Measurements from ENCODE around the gene CMTM4. TPM values are rescaled to one million over a fixed set of nuclear protein-coding genes. Genes with fewer than 3 reads are reported as not detected.

The CMTM4 gene
- total RNA-seq, 1 experiment from 2014 or later: 77.8 TPM

- ChIA-PET RAD21 (ENCODE audit: low non-redundant PET in 1 of 2, low total read pairs in 2 of 2, uncharacterized antibody in 2 of 2, unreplicated experiment in 2 of 2) (no interaction called here), POLR2A (no interaction called here)
- intact Hi-C loops (cut with micrococcal nuclease): no loop called here
Measured at GRCh38 chr16:66610111-66610820, 86.3 kb downstream of the CMTM4 start.

More at GRCh38 chr16:66610111-66610820, 86.3 kb downstream of the CMTM4 start:
- peaks cover 18 to 23% of the 10 kb centered on the region in 2 experiments; a peak in 3 of 4 replicates for H3K36me3 ChIP-seq (ENCODE audit: control insufficient read depth in 1 of 2, insufficient read depth in 2 of 2, low read length in 2 of 2)
- no peak overlapping the region for H3K27ac ChIP-seq (ENCODE audit: low read depth, low read length)
- no peak overlapping the region for H2AFZ ChIP-seq (ENCODE audit: low read depth, low read length, poor library complexity, severe bottlenecking)
- H3K27me3 ChIP-seq (ENCODE audit: insufficient read depth, low read length): no peaks in the 10 kb centered on the region
- DNase-seq (ENCODE audit: low read depth, low spot score) (no peak), ATAC-seq (no peak)
- BruUV-seq (replicated peaks): no TSS peak
- H3K9ac ChIP-seq (ENCODE audit: low read length): no peak overlapping the region
- peaks cover 17 to 30% of the 10 kb centered on the region in 2 experiments for H3K4me1 ChIP-seq (ENCODE audit: control insufficient read depth in 1 of 2, insufficient read depth in 2 of 2, low read length in 2 of 2)
- H3K9me3 ChIP-seq (ENCODE audit: control insufficient read depth in 1 of 2, insufficient read depth in 1 of 2, low read depth in 1 of 2, low read length in 2 of 2): no peaks in the 10 kb centered on the region
- no peaks in the 10 kb centered on the region for H3K9me2 ChIP-seq (ENCODE audit: insufficient read depth)
- peaks cover 8% of the 10 kb centered on the region; the same call in 1 of the 2 replicates for H3K79me2 ChIP-seq (ENCODE audit: insufficient read depth, low read length)
- CTCF ChIA-PET: interaction anchor here (3.2 kb wide), 1 partner anchor 9 kb away, joined by 41 read pairs; no protein-coding TSS in a partner anchor
- TF ChIP-seq EGR1 (IDR thresholded peaks at IDR 0.05; ENCODE audit: low read depth) (no peak), MAX (IDR thresholded peaks at IDR 0.05) (no peak), ZFX (IDR thresholded peaks at IDR 0.05) (no peak), EZH2phosphoT487 (IDR thresholded peaks at IDR 0.05; ENCODE audit: borderline replicate concordance) (no peak), ZBTB33 (IDR thresholded peaks at IDR 0.05; ENCODE audit: extremely low read depth, insufficient replicate concordance, low read length) (no peak), CBX3 (IDR thresholded peaks at IDR 0.05; ENCODE audit: low read depth) (no peak), CEBPB (IDR thresholded peaks at IDR 0.05; ENCODE audit: low read depth) (no peak), CTCF (IDR thresholded peaks at IDR 0.05 in 2 of 3, conservative IDR thresholded peaks at IDR 0.05 in 1 of 3; ENCODE audit: borderline replicate concordance in 1 of 3, insufficient read depth in 1 of 3, low read depth in 2 of 3, low read length in 2 of 3) (no peak), TCF7L2 (IDR thresholded peaks at IDR 0.05; ENCODE audit: borderline replicate concordance, extremely low read depth, insufficient read depth, insufficient read length) (no peak), SIN3A (IDR thresholded peaks at IDR 0.05; ENCODE audit: low read depth) (no peak), REST (IDR thresholded peaks at IDR 0.05; ENCODE audit: low read depth) (no peak), SRF (IDR thresholded peaks at IDR 0.05; ENCODE audit: low read depth) (no peak), FOSL1 (IDR thresholded peaks at IDR 0.05; ENCODE audit: low read depth) (no peak), SP1 (IDR thresholded peaks at IDR 0.05; ENCODE audit: low read depth) (no peak), YY1 (IDR thresholded peaks at IDR 0.05; ENCODE audit: extremely low read depth, insufficient replicate concordance, low read depth, low read length) (no peak), ZNF274 (IDR thresholded peaks at IDR 0.05; ENCODE audit: low read depth, low read length) (no peak), RAD21 (IDR thresholded peaks at IDR 0.05; ENCODE audit: low read depth) (no peak), JUND (IDR thresholded peaks at IDR 0.05) (no peak)
- 0 out of 2 replicates have a peak, but pooled peaks cover 4% of the 10 kb centered on the region for H4K20me1 ChIP-seq (ENCODE audit: insufficient read depth)
- H3K4me2 ChIP-seq (ENCODE audit: low read length): no peak overlapping the region
- H3K4me3 ChIP-seq (replicated peaks in 1 of 2; ENCODE audit: low read depth in 1 of 2, low read length in 2 of 2): no peak overlapping the region

All from HCT116 (cell line).